Right renal pelvis (tissue), 4 donors: ENCODE data around the gene UGT1A9. TPM values are rescaled to one million over a fixed set of nuclear protein-coding genes. Genes with fewer than 3 reads are reported as not detected.

Source experiments
- DNase-seq, 4 donors: peaks; one replicate each; pipeline ENCODE4 v3.0.0-alpha.2; 2013; ENCODE audit warnings: low read depth in 4 of 4, low spot score in 3 of 4, missing footprints in 1 of 4
- polyA plus RNA-seq, 4 donors: library from polyadenylated mRNA; unstranded; fragments of 120-200 nt; gene quantifications; one replicate each; pipeline ENCODE4 v1.2.1, GENCODE V29; 2013; ENCODE audit not compliant: insufficient read length in 4 of 4

Gene UGT1A9
- polyA plus RNA-seq, 4 donors, result 4.1 to 8.3 (median 5.7) TPM

GRCh38 chr2:233792720-233793119, 121.0 kb downstream of the UGT1A9 start:
- no peak for DNase-seq

- no peak for DNase-seq
Observed at GRCh38 chr2:233793465-233794127, 121.9 kb downstream of the UGT1A9 start.

- no peak for DNase-seq
Observed at GRCh38 chr2:233794128-233794658, 122.5 kb downstream of the UGT1A9 start.

GRCh38 chr2:233795735-233796171, 124.1 kb downstream of the UGT1A9 start:
- no peak for DNase-seq

GRCh38 chr2:233796254-233796653, 124.6 kb downstream of the UGT1A9 start:
- no peak for DNase-seq

- no peak for DNase-seq
Observed at GRCh38 chr2:233798335-233799086, 126.8 kb downstream of the UGT1A9 start.

GRCh38 chr2:233799087-233799665, 127.5 kb downstream of the UGT1A9 start:
- no peak for DNase-seq

- no peak for DNase-seq
Observed at GRCh38 chr2:233799716-233800115, 128.0 kb downstream of the UGT1A9 start.

- DNase-seq, result no peak
Observed at GRCh38 chr2:233800208-233800607, 128.5 kb downstream of the UGT1A9 start.

GRCh38 chr2:233801357-233802131, 129.8 kb downstream of the UGT1A9 start:
- no peak for DNase-seq

- no peak for DNase-seq
Observed at GRCh38 chr2:233802132-233802815, 130.6 kb downstream of the UGT1A9 start.

- no peak for DNase-seq
Observed at GRCh38 chr2:233803292-233803911, 131.7 kb downstream of the UGT1A9 start.

GRCh38 chr2:233803994-233804393, 132.3 kb downstream of the UGT1A9 start:
- no peak for DNase-seq

GRCh38 chr2:233807215-233807865, 135.6 kb downstream of the UGT1A9 start:
- no peak for DNase-seq

- DNase-seq, result no peak
Observed at GRCh38 chr2:233807966-233808935, 136.6 kb downstream of the UGT1A9 start.

GRCh38 chr2:233810385-233810784, 138.7 kb downstream of the UGT1A9 start:
- no peak for DNase-seq

- no peak for DNase-seq
Observed at GRCh38 chr2:233811087-233811486, 139.4 kb downstream of the UGT1A9 start.

- DNase-seq, result no peak
Observed at GRCh38 chr2:233811732-233812131, 140.0 kb downstream of the UGT1A9 start.
